SK-N-SH treated with all-trans-retinoic acid at 6 μM for 48 hours (cell line): ENCODE results near the gene AP1S1.

Experiments
- ATAC-seq: fragments of 200-7000 bp; cut with Tn5 transposase; 3 replicates; pipeline ENCODE4 v1.9.1; 2020; ENCODE audit warnings: mild to moderate bottlenecking, moderate library complexity
- ARNTL ChIP-seq: fragments of 450-650 bp; formaldehyde crosslinking; IDR thresholded peaks from 2 replicates; pipeline ENCODE4 v1.5.0; 2020; ENCODE audit warnings: low read depth, mild to moderate bottlenecking, moderate library complexity, borderline replicate concordance
- BACH2 ChIP-seq: fragments of 250-450 bp; sonication (Bioruptor Pico); IDR thresholded peaks from 2 replicates; pipeline ENCODE4 v1.9.0; 2021; ENCODE audit warnings: mild to moderate bottlenecking, borderline replicate concordance
- CSDC2 ChIP-seq: fragments of 250-450 bp; sonication (Bioruptor Pico); IDR thresholded peaks from 2 replicates; pipeline ENCODE4 v1.5.0; 2020; ENCODE audit warnings: mild to moderate bottlenecking, moderate library complexity
- ESRRG ChIP-seq: fragments of 250-450 bp; sonication (Bioruptor Pico); IDR thresholded peaks from 2 replicates; pipeline ENCODE4 v1.6.1; 2021; ENCODE audit warnings: mild to moderate bottlenecking
- GLIS3 ChIP-seq: fragments of 250-450 bp; sonication (Bioruptor Pico); IDR thresholded peaks from 2 replicates; pipeline ENCODE4 v1.5.0; 2020; ENCODE audit warnings: mild to moderate bottlenecking, moderate library complexity
- ISL1 ChIP-seq: fragments of 250-450 bp; sonication (Bioruptor Pico); IDR thresholded peaks from 2 replicates; pipeline ENCODE4 v2.1.2; 2022; ENCODE audit warnings: mild to moderate bottlenecking, moderate library complexity
- OSR1 ChIP-seq: fragments of 250-450 bp; sonication (Bioruptor Pico); IDR thresholded peaks from 2 replicates; pipeline ENCODE4 v1.8.0; 2022; ENCODE audit warnings: moderate library complexity, mild to moderate bottlenecking, inconsistent platforms
- PPARA ChIP-seq: fragments of 250-450 bp; sonication (Bioruptor Pico); IDR thresholded peaks from 2 replicates; pipeline ENCODE4 v1.5.0; 2020; ENCODE audit warnings: mild to moderate bottlenecking, borderline replicate concordance
- RARB ChIP-seq: fragments of 250-450 bp; sonication (Bioruptor Pico); IDR thresholded peaks from 2 replicates; pipeline ENCODE4 v1.8.0; 2021; ENCODE audit warnings: mild to moderate bottlenecking, moderate library complexity
- SNAI2 ChIP-seq: fragments of 250-450 bp; sonication (Bioruptor Pico); IDR thresholded peaks from 2 replicates; pipeline ENCODE4 v1.5.0; 2020; ENCODE audit warnings: mild to moderate bottlenecking, moderate library complexity
- TOX ChIP-seq: fragments of 250-450 bp; sonication (Bioruptor Pico); IDR thresholded peaks from 2 replicates; pipeline ENCODE4 v1.8.0; 2021; ENCODE audit warnings: mild to moderate bottlenecking, moderate library complexity, borderline replicate concordance
- ZC3H10 ChIP-seq: fragments of 250-450 bp; sonication (Bioruptor Pico); IDR thresholded peaks from 2 replicates; pipeline ENCODE4 v1.5.1; 2021; ENCODE audit warnings: mild to moderate bottlenecking, moderate library complexity
- ZFP3 ChIP-seq: fragments of 250-450 bp; sonication (Bioruptor Pico); IDR thresholded peaks from 2 replicates; pipeline ENCODE4 v1.5.0; 2020; ENCODE audit warnings: mild to moderate bottlenecking, moderate library complexity
- ZFP30 ChIP-seq: fragments of 450-650 bp; formaldehyde crosslinking; IDR thresholded peaks from 2 replicates; pipeline ENCODE4 v1.5.0; 2022; ENCODE audit warnings: mild to moderate bottlenecking, moderate library complexity
- ZNF565 ChIP-seq: fragments of 450-650 bp; formaldehyde crosslinking; conservative IDR thresholded peaks from 2 replicates; pipeline ENCODE4 v1.5.0; 2020; ENCODE audit warnings: low read depth, mild to moderate bottlenecking, moderate library complexity
- ZNF70 ChIP-seq: fragments of 450-650 bp; formaldehyde crosslinking; IDR thresholded peaks from 2 replicates; pipeline ENCODE4 v1.5.0; 2020; ENCODE audit warnings: mild to moderate bottlenecking, moderate library complexity
- ZNF8 ChIP-seq: fragments of 450-650 bp; formaldehyde crosslinking; IDR thresholded peaks from 2 replicates; pipeline ENCODE4 v1.5.0; 2020; ENCODE audit warnings: mild to moderate bottlenecking, moderate library complexity
- TF ChIP-seq, protein P1 (sequence below): fragments of 250-450 bp; sonication (Bioruptor Pico); IDR thresholded peaks from 2 replicates; pipeline ENCODE4 v1.8.0; 2020; ENCODE audit warnings: mild to moderate bottlenecking, moderate library complexity, borderline replicate concordance
- TF ChIP-seq, protein P2 (sequence below): fragments of 250-450 bp; sonication (Bioruptor Pico); IDR thresholded peaks from 2 replicates; pipeline ENCODE4 v1.5.1; 2020; ENCODE audit warnings: low read depth, mild to moderate bottlenecking, moderate library complexity
- TF ChIP-seq, protein P3 (sequence below): fragments of 250-450 bp; sonication (Bioruptor Pico); IDR thresholded peaks from 2 replicates; pipeline ENCODE4 v1.5.1; 2021; ENCODE audit warnings: mild to moderate bottlenecking, moderate library complexity
- TF ChIP-seq, protein P4 (sequence below): fragments of 250-450 bp; sonication (Bioruptor Pico); IDR thresholded peaks from 2 replicates; pipeline ENCODE4 v1.5.0; 2020; ENCODE audit warnings: mild to moderate bottlenecking, moderate library complexity
- TF ChIP-seq, protein P5 (sequence below): fragments of 250-450 bp; sonication (Bioruptor Pico); IDR thresholded peaks from 2 replicates; pipeline ENCODE4 v1.8.0; 2021; ENCODE audit warnings: low read depth, mild to moderate bottlenecking, moderate library complexity, borderline replicate concordance

Gene AP1S1

DNA sequence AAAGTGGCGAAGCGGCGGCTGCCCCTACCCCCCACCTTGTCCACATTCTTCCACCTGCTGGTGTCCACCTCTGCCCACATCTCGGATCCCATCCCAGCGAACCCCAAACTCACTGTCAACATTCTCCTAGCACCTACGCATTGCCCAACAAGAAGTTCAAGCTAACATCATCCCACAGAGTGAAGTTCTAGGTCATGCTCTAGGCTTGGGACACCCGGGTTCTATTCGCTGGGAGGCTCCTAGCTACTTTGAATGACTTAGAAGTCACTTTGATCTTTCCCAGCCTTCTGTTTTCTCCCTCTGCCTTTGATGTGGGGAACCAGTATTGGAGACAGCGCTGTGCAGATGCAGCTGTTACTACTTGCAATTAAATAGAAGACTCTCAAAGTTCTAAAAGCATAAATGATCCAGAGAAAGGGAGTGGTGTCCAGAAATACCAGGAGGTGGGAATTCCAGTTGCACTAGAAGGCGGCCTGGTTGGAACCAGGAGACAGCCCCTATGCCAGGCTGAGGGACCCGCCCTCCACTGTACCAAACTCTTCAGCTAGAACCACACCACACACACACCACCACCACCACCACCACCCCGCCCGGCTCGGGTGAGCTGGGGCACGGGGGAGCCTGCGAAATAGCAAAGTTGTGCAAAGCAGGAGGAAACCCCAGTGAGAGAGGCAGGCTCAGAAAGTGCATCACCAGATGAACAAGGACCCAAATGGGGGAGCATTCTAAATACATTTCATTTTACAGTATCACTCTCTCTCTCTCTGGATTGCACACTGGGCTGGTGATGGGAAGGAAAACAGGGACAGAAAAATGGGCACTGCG lies 16.6 kb downstream of the AP1S1 start:
- no peak for TF ChIP-seq PPARA (CRISPR knock-in tag)
- no peak for TF ChIP-seq OSR1 (CRISPR knock-in tag)
- no peak for TF ChIP-seq ZNF70 (CRISPR knock-in tag)
- no peak for TF ChIP-seq ZNF8 (CRISPR knock-in tag)
- no peak for TF ChIP-seq TOX
- TF ChIP-seq, protein P1, sequence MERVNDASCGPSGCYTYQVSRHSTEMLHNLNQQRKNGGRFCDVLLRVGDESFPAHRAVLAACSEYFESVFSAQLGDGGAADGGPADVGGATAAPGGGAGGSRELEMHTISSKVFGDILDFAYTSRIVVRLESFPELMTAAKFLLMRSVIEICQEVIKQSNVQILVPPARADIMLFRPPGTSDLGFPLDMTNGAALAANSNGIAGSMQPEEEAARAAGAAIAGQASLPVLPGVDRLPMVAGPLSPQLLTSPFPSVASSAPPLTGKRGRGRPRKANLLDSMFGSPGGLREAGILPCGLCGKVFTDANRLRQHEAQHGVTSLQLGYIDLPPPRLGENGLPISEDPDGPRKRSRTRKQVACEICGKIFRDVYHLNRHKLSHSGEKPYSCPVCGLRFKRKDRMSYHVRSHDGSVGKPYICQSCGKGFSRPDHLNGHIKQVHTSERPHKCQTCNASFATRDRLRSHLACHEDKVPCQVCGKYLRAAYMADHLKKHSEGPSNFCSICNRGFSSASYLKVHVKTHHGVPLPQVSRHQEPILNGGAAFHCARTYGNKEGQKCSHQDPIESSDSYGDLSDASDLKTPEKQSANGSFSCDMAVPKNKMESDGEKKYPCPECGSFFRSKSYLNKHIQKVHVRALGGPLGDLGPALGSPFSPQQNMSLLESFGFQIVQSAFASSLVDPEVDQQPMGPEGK, result no peak
- TF ChIP-seq, protein P2, sequence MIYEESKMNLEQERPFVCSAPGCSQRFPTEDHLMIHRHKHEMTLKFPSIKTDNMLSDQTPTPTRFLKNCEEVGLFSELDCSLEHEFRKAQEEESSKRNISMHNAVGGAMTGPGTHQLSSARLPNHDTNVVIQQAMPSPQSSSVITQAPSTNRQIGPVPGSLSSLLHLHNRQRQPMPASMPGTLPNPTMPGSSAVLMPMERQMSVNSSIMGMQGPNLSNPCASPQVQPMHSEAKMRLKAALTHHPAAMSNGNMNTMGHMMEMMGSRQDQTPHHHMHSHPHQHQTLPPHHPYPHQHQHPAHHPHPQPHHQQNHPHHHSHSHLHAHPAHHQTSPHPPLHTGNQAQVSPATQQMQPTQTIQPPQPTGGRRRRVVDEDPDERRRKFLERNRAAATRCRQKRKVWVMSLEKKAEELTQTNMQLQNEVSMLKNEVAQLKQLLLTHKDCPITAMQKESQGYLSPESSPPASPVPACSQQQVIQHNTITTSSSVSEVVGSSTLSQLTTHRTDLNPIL (CRISPR knock-in tag), result no peak
- no peak for TF ChIP-seq ZFP30
- TF ChIP-seq ZFP3, result no peak
- TF ChIP-seq ISL1 (CRISPR knock-in tag), result no peak
- TF ChIP-seq ZC3H10 (CRISPR knock-in tag), result no peak
- TF ChIP-seq CSDC2 (CRISPR knock-in tag), result no peak
- no peak for TF ChIP-seq ESRRG (CRISPR knock-in tag)
- TF ChIP-seq, protein P3, sequence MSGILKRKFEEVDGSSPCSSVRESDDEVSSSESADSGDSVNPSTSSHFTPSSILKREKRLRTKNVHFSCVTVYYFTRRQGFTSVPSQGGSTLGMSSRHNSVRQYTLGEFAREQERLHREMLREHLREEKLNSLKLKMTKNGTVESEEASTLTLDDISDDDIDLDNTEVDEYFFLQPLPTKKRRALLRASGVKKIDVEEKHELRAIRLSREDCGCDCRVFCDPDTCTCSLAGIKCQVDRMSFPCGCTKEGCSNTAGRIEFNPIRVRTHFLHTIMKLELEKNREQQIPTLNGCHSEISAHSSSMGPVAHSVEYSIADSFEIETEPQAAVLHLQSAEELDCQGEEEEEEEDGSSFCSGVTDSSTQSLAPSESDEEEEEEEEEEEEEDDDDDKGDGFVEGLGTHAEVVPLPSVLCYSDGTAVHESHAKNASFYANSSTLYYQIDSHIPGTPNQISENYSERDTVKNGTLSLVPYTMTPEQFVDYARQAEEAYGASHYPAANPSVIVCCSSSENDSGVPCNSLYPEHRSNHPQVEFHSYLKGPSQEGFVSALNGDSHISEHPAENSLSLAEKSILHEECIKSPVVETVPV (CRISPR knock-in tag), result no peak
- TF ChIP-seq BACH2 (CRISPR knock-in tag), result no peak
- no peak for TF ChIP-seq RARB (CRISPR knock-in tag)
- TF ChIP-seq GLIS3 (CRISPR knock-in tag), result no peak
- TF ChIP-seq, all 23 proteins: peak for 0
- ATAC-seq, result no peak

DNA sequence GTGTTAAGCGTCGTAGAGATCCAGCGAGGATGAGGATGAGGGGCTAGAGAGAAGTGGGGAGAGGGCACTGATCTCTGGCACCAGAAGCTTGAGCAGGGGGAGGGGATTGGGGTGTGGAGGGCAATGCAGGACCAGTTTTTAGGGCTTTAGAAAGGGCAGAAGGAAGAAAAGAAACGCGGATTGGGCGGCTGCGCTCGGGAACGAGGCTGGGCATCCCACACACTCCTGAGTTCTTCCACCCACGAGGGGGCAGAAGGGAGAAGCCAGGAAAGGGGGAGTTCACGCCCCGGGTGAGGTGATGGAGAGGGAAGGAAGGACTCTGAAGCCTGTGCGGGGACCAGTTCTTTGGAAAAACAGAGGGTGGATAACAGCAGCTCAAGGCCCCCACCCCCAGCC lies 17.2 kb downstream of the AP1S1 start:
- TF ChIP-seq, protein P4, sequence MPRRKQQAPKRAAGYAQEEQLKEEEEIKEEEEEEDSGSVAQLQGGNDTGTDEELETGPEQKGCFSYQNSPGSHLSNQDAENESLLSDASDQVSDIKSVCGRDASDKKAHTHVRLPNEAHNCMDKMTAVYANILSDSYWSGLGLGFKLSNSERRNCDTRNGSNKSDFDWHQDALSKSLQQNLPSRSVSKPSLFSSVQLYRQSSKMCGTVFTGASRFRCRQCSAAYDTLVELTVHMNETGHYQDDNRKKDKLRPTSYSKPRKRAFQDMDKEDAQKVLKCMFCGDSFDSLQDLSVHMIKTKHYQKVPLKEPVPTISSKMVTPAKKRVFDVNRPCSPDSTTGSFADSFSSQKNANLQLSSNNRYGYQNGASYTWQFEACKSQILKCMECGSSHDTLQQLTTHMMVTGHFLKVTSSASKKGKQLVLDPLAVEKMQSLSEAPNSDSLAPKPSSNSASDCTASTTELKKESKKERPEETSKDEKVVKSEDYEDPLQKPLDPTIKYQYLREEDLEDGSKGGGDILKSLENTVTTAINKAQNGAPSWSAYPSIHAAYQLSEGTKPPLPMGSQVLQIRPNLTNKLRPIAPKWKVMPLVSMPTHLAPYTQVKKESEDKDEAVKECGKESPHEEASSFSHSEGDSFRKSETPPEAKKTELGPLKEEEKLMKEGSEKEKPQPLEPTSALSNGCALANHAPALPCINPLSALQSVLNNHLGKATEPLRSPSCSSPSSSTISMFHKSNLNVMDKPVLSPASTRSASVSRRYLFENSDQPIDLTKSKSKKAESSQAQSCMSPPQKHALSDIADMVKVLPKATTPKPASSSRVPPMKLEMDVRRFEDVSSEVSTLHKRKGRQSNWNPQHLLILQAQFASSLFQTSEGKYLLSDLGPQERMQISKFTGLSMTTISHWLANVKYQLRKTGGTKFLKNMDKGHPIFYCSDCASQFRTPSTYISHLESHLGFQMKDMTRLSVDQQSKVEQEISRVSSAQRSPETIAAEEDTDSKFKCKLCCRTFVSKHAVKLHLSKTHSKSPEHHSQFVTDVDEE, result no peak
- TF ChIP-seq ESRRG (CRISPR knock-in tag) (no peak), PPARA (CRISPR knock-in tag) (no peak), CSDC2 (CRISPR knock-in tag) (no peak)
- no peak for ATAC-seq

DNA sequence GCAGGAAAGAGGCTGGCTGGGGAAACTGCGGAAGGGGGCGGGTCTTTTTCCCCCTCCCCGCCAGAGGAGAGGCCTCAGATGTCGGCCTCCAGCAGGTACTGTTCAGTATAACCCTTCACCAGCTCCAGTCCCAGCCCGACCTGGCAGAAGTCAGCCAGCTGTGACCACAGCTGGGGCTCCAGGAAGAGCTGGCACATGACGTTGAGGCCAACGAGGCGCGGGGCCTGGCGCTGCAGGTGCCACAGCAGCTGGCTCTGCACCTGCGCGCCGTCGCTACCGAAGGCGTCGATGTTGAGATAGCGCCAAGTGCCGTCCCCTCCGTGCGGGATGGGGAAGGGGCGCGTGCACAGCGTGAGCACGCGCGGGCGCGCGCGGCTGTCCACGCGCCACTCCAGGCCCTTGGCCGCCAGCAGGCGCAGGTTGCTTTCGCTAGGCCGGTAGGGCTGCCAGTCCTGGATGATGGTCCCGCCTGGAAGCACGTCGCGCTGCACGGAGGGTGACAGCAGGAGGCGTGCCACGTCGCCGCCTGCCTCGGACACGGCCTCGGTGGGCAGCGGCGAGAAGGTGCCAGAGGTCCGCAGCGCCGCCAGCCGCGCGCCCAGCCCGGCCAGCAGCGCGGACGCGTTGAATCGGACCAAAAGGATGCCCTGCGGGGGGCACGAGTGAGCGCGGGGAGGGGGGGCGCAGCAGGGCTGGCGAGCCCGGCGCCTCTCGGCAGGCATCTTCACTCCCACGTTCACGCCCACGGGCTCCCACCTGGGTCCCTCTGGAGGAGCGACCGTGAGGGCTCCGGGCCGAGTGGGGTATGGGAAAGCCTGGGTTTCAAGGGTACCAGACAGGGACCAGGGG lies 18.0 kb downstream of the AP1S1 start:
- no peak for ATAC-seq
- TF ChIP-seq ZNF565 (CRISPR knock-in tag) (no peak), PPARA (CRISPR knock-in tag) (no peak), RARB (CRISPR knock-in tag) (no peak), ARNTL (CRISPR knock-in tag) (no peak), ZC3H10 (CRISPR knock-in tag) (no peak), ESRRG (CRISPR knock-in tag) (no peak), OSR1 (CRISPR knock-in tag) (no peak), TOX (no peak), BACH2 (CRISPR knock-in tag) (no peak), GLIS3 (CRISPR knock-in tag) (no peak), SNAI2 (CRISPR knock-in tag) (no peak), ZFP30 (no peak), ZNF70 (CRISPR knock-in tag) (no peak)
- TF ChIP-seq, protein P5, sequence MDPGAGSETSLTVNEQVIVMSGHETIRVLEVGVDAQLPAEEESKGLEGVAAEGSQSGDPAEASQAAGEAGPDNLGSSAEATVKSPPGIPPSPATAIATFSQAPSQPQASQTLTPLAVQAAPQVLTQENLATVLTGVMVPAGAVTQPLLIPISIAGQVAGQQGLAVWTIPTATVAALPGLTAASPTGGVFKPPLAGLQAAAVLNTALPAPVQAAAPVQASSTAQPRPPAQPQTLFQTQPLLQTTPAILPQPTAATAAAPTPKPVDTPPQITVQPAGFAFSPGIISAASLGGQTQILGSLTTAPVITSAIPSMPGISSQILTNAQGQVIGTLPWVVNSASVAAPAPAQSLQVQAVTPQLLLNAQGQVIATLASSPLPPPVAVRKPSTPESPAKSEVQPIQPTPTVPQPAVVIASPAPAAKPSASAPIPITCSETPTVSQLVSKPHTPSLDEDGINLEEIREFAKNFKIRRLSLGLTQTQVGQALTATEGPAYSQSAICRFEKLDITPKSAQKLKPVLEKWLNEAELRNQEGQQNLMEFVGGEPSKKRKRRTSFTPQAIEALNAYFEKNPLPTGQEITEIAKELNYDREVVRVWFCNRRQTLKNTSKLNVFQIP (CRISPR knock-in tag), result no peak
- TF ChIP-seq, protein P2 (CRISPR knock-in tag), result no peak
